Endodermal cell (in vitro differentiated cells): ENCODE measurements around the gene NPC1L1. TPM values are rescaled to one million over a fixed set of nuclear protein-coding genes. Genes with fewer than 3 reads are reported as not detected.

ENCODE experiments used
- DNase-seq: peaks from one replicate; pipeline ENCODE4 v3.0.0-alpha.2; 2017
- H3K27ac ChIP-seq: 2 replicates; pipeline ENCODE4 v1.5.1; 2013; ENCODE audit warnings: mild to moderate bottlenecking, low read depth, low read length, moderate library complexity
- H3K27me3 ChIP-seq: 2 replicates; pipeline ENCODE4 v1.6.1; 2013; ENCODE audit warnings: mild to moderate bottlenecking, low read length, moderate library complexity; ENCODE audit not compliant: insufficient read depth, control insufficient read depth, poor library complexity, severe bottlenecking
- H3K36me3 ChIP-seq: 2 replicates; pipeline ENCODE4 v1.7.0; 2013; ENCODE audit warnings: mild to moderate bottlenecking, low read length, moderate library complexity; ENCODE audit not compliant: control insufficient read depth, insufficient read depth
- H3K4me1 ChIP-seq: one replicate; pipeline ENCODE4 v1.7.0; 2013; ENCODE audit warnings: low read length; ENCODE audit not compliant: control insufficient read depth, insufficient read depth
- H3K4me3 ChIP-seq: 2 replicates; pipeline ENCODE4 v1.5.1; 2013; ENCODE audit warnings: mild to moderate bottlenecking, low read length, moderate library complexity
- H3K9ac ChIP-seq: 2 replicates; pipeline ENCODE4 v1.6.1; 2013; ENCODE audit warnings: mild to moderate bottlenecking, low read length, moderate library complexity; ENCODE audit not compliant: poor library complexity, severe bottlenecking; ENCODE audit errors: extremely low read depth
- H3K9me3 ChIP-seq: 2 replicates; pipeline ENCODE4 v1.6.1; 2013; ENCODE audit warnings: mild to moderate bottlenecking, low read length, moderate library complexity; ENCODE audit not compliant: control insufficient read depth
- H3K27ac Mint-ChIP-seq: 2 replicates; pipeline ENCODE4 v1.8.0; 2020; ENCODE audit warnings: mixed read lengths
- H3K27me3 Mint-ChIP-seq: 2 replicates; pipeline ENCODE4 v1.8.0; 2021; ENCODE audit warnings: mild to moderate bottlenecking, mixed read lengths; ENCODE audit not compliant: insufficient read depth
- H3K36me3 Mint-ChIP-seq: 2 replicates; pipeline ENCODE4 v1.8.0; 2020; ENCODE audit warnings: low read depth, mixed read lengths
- H3K4me1 Mint-ChIP-seq: 2 replicates; pipeline ENCODE4 v1.8.0; 2020; ENCODE audit warnings: mixed read lengths
- H3K4me3 Mint-ChIP-seq: 2 replicates; pipeline ENCODE4 v1.8.0; 2020; ENCODE audit warnings: mild to moderate bottlenecking, moderate library complexity, mixed read lengths
- H3K9me3 Mint-ChIP-seq: 2 replicates; pipeline ENCODE4 v1.8.0; 2020; ENCODE audit warnings: mild to moderate bottlenecking, mixed read lengths
- CTCF ChIP-seq: fragments of 200-600 bp; sonication (generic); conservative IDR thresholded peaks from 2 replicates; pipeline ENCODE4 v1.5.0; 2021; ENCODE audit warnings: antibody characterized with exemption, mild to moderate bottlenecking
- WGBS, 2 experiments: methylation state at CpG; one replicate each; pipeline versions ENCODE4 v1.1.5 to v1.1.7; 2013; ENCODE audit warnings: missing lambda C conversion rate in 2 of 2, mixed read lengths in 1 of 2; ENCODE audit not compliant: insufficient coverage in 1 of 2, insufficient read length in 1 of 2; 5-methylcytosine and 5-hydroxymethylcytosine counted together
- total RNA-seq, 2 donors: library from RNA; stranded (reverse); fragmentation: NEBNext Ultra II Directional in 1 of 2; extraction: Animal tissue kit (Norgen Biotek cat#: 25700) in 1 of 2; gene quantifications; 2 replicates in 1 of 2; 3 replicates in 1 of 2; pipeline ENCODE4 v1.2.1, GENCODE V29; 2021

Gene NPC1L1
- total RNA-seq, 2 donors from 2014 or later, result 2.7 to 3.1 TPM

GRCh38 chr7:44576228-44576627 lies 35.1 kb upstream of the NPC1L1 start:
- Histone ChIP-seq H3K36me3 (peaks cover 49% of the 10 kb centered on the region), H3K27ac (no peak overlapping the region), H3K9me3 (no peaks in the 10 kb centered on the region), H3K27me3 (no peaks in the 10 kb centered on the region), H3K4me1 (peaks cover 6% of the 10 kb centered on the region), H3K9ac (no peak overlapping the region), H3K4me3 (no peak overlapping the region)
- Mint-ChIP-seq H3K9me3 (no peaks in the 10 kb centered on the region), H3K4me1 (peaks cover 22% of the 10 kb centered on the region), H3K4me3 (no peak overlapping the region), H3K27ac (peak overlapping the region; percentile 22), H3K27me3 (no peaks in the 10 kb centered on the region), H3K36me3 (peaks cover 55% of the 10 kb centered on the region)
- no peak for DNase-seq
- no peak for TF ChIP-seq CTCF
- 90 to 92% methylated on average over 1 to 2 of the region's 2 CpGs for WGBS, 2 experiments

GRCh38 chr7:44575054-44575453 lies 33.9 kb upstream of the NPC1L1 start:
- H3K36me3 Mint-ChIP-seq, result peaks cover 57% of the 10 kb centered on the region
- H3K9me3 Mint-ChIP-seq, result no peaks in the 10 kb centered on the region
- H3K4me1 Mint-ChIP-seq, result peaks cover 17% of the 10 kb centered on the region
- Histone ChIP-seq H3K27ac (no peak overlapping the region), H3K9me3 (no peaks in the 10 kb centered on the region), H3K27me3 (no peaks in the 10 kb centered on the region), H3K4me3 (peak overlapping the region; percentile 88), H3K9ac (no peak overlapping the region), H3K36me3 (peaks cover 55% of the 10 kb centered on the region), H3K4me1 (peaks cover 6% of the 10 kb centered on the region)
- H3K27me3 Mint-ChIP-seq, result no peaks in the 10 kb centered on the region
- peak overlapping the region; percentile 66 for H3K27ac Mint-ChIP-seq
- H3K4me3 Mint-ChIP-seq, result peak overlapping the region; percentile 94
- no peak for DNase-seq
- no peak for TF ChIP-seq CTCF

- Histone ChIP-seq H3K27me3 (no peaks in the 10 kb centered on the region), H3K27ac (peak overlapping the region; percentile 64), H3K9ac (peak overlapping the region; percentile 80), H3K4me3 (peak overlapping the region; percentile 88), H3K9me3 (no peaks in the 10 kb centered on the region), H3K36me3 (peaks cover 55% of the 10 kb centered on the region), H3K4me1 (peaks cover 6% of the 10 kb centered on the region)
- no peaks in the 10 kb centered on the region for H3K9me3 Mint-ChIP-seq
- TF ChIP-seq CTCF, result no peak
- no peaks in the 10 kb centered on the region for H3K27me3 Mint-ChIP-seq
- no peak for DNase-seq
- H3K36me3 Mint-ChIP-seq, result peaks cover 57% of the 10 kb centered on the region
- WGBS, 2 experiments, result 10 to 39% methylated on average over 5 to 14 of the region's 18 CpGs
- H3K27ac Mint-ChIP-seq, result peak overlapping the region; percentile 96
- peak overlapping the region; percentile 94 for H3K4me3 Mint-ChIP-seq
- H3K4me1 Mint-ChIP-seq, result peaks cover 17% of the 10 kb centered on the region
Measured at GRCh38 chr7:44574287-44574872, 33.2 kb upstream of the NPC1L1 start.
